ENCODE results near the gene PRPF39.

GRCh38 chr14:45034730-45035129 lies 49.2 kb upstream of the PRPF39 start:
- TF ChIP-seq CTCF (conservative IDR thresholded peaks at IDR 0.05; ENCODE audit: low read length) = no peak
- no peak for TF ChIP-seq EZH2phosphoT487 (IDR thresholded peaks at IDR 0.05; ENCODE audit: borderline replicate concordance)

All from Loucy (cell line).